Prostate gland (tissue), 2 donors: ENCODE results near the gene GNB1.

Experiments
- POLR2A ChIP-seq: fragments of 450-650 bp; IDR thresholded peaks from one replicate; pipeline ENCODE4 v1.6.1; 2016; ENCODE audit warnings: antibody characterized with exemption, mild to moderate bottlenecking
- POLR2AphosphoS5 ChIP-seq: sonication (generic); formaldehyde crosslinking; IDR thresholded peaks from one replicate; pipeline ENCODE4 v1.6.1; 2017; ENCODE audit warnings: antibody characterized with exemption
- TF ChIP-seq, protein P1 (sequence below), 4 experiments: fragments of 200-600 bp in 2 of 4; fragments of 450-650 bp in 2 of 4; sonication (generic) in 2 of 4; IDR thresholded peaks; 1 replicate in 3 of 4; 2 replicates in 1 of 4; pipeline ENCODE4 v1.5.1; 2016 to 2019; ENCODE audit warnings: antibody characterized with exemption in 4 of 4, mild to moderate bottlenecking in 2 of 4, moderate library complexity in 2 of 4

DNA sequence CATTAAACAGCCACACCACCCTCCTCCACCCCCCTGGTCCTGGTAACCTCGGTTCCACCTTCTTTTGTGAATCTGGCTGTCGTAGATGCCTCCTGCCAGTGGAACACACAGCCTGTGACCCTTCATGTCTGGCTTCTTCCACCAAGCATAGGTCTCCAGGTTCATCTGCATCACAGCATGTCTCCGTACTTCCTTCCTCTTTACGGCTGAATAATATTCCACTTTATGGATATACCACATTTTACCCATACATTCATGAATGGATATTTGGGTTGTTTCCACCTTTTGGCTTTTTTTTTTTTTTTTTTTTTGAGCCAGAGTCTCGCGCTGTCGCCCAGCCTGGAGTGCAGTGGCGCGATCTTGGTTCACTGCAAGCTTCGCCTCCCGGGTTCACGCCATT is 12.3 kb upstream of the GNB1 start:
- no peak for TF ChIP-seq POLR2AphosphoS5
- no peak for TF ChIP-seq POLR2A
- TF ChIP-seq, protein P1, sequence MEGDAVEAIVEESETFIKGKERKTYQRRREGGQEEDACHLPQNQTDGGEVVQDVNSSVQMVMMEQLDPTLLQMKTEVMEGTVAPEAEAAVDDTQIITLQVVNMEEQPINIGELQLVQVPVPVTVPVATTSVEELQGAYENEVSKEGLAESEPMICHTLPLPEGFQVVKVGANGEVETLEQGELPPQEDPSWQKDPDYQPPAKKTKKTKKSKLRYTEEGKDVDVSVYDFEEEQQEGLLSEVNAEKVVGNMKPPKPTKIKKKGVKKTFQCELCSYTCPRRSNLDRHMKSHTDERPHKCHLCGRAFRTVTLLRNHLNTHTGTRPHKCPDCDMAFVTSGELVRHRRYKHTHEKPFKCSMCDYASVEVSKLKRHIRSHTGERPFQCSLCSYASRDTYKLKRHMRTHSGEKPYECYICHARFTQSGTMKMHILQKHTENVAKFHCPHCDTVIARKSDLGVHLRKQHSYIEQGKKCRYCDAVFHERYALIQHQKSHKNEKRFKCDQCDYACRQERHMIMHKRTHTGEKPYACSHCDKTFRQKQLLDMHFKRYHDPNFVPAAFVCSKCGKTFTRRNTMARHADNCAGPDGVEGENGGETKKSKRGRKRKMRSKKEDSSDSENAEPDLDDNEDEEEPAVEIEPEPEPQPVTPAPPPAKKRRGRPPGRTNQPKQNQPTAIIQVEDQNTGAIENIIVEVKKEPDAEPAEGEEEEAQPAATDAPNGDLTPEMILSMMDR (IDR thresholded peaks at IDR 0.05) = no peak
